ENCODE results near the gene SLC6A12. TPM values are rescaled to one million over a fixed set of nuclear protein-coding genes. Genes with fewer than 3 reads are reported as not detected.

SLC6A12 gene
- total RNA-seq, 2 experiments from 2014 or later = not detected

- no peak for TF ChIP-seq CTCF (IDR thresholded peaks at IDR 0.05)
- intact Hi-C loops (cut with micrococcal nuclease) = no loop called here
- no peak for ATAC-seq
- H3K36me3 Mint-ChIP-seq (ENCODE audit: low read depth) = no peaks in the 10 kb centered on the region
- ChIA-PET POLR2A (interaction anchor here (0.6 kb wide), 1 partner anchor 130 kb away, joined by 3 read pairs; no protein-coding TSS in a partner anchor), CTCF (no interaction called here)
- DNase-seq = no peak
- H3K27me3 Mint-ChIP-seq = peaks cover 3% of the 10 kb centered on the region
- H3K9me3 Mint-ChIP-seq = no peaks in the 10 kb centered on the region
- H3K27ac Mint-ChIP-seq = no peak overlapping the region
- peaks cover 4% of the 10 kb centered on the region for H3K4me1 Mint-ChIP-seq (ENCODE audit: low read depth)
- H3K4me3 Mint-ChIP-seq = no peak overlapping the region
Measured at GRCh38 chr12:175250-175649, 38.7 kb downstream of the SLC6A12 start.

- POLR2A ChIA-PET = no interaction called here
- DNase-seq (no peak), ATAC-seq (no peak)
- no peak overlapping the region for H3K4me3 Mint-ChIP-seq
- H3K9me3 Mint-ChIP-seq = no peaks in the 10 kb centered on the region
- H3K4me1 Mint-ChIP-seq (ENCODE audit: low read depth) = peaks cover 2% of the 10 kb centered on the region
- no peaks in the 10 kb centered on the region for H3K36me3 Mint-ChIP-seq (ENCODE audit: low read depth)
- no peaks in the 10 kb centered on the region for H3K27me3 Mint-ChIP-seq
- no peak for TF ChIP-seq CTCF (IDR thresholded peaks at IDR 0.05)
- intact Hi-C loops (cut with micrococcal nuclease) = no loop called here
- CTCF ChIA-PET = no interaction called here
- no peak overlapping the region for H3K27ac Mint-ChIP-seq
Measured at GRCh38 chr12:174596-174995, 39.4 kb downstream of the SLC6A12 start.

DNA sequence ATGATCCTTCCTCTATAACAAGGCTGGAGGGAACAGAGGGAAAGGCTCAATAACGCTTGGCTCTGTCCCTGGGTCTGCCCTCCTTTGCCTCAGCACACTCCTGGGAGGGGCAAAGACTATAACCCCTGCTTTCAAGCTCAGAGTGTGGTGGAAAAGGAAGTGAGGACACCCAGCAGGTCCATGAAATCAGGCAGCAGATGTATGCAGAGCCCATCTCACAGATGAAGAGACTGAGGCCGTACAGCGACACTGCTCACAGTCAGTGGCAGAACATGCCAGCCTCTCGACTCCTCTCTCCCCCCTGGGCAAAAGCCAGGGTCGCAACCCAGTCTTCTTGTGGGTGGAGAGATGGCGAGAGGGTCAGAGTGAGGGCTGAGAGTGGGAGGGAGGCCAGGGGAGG, 39.8 kb downstream of the SLC6A12 start:
- H3K9me3 Mint-ChIP-seq = no peaks in the 10 kb centered on the region
- no peak for TF ChIP-seq CTCF (IDR thresholded peaks at IDR 0.05)
- no peaks in the 10 kb centered on the region for H3K27me3 Mint-ChIP-seq
- intact Hi-C loops (cut with micrococcal nuclease) = no loop called here
- DNase-seq (no peak), ATAC-seq (no peak)
- H3K36me3 Mint-ChIP-seq (ENCODE audit: low read depth) = no peaks in the 10 kb centered on the region
- H3K4me3 Mint-ChIP-seq = no peak overlapping the region
- ChIA-PET POLR2A (no interaction called here), CTCF (no interaction called here)
- H3K27ac Mint-ChIP-seq = no peak overlapping the region
- H3K4me1 Mint-ChIP-seq (ENCODE audit: low read depth) = peaks cover 7% of the 10 kb centered on the region

DNA sequence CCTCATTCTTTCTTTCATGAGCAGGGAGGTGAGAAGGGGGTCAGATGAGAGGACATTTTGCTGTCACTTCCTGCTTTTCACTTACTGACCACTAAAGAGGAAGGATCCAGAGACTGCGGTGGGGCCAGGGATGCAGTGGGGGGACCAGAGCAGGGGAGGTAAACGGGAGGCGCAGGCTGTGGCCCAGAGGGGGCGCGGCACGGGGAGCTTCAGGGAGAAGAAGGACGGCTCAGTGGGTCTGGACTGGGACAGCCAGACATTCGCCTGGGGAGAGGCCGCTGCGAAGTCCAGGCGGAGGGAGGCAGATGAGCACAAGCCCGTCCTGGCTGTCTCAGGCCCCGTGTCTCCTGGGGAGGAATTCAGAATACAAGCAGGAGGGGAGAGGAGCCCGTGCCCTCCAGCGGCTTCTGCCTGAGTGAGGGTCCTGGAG, 41.2 kb downstream of the SLC6A12 start:
- ATAC-seq (no peak), DNase-seq (no peak)
- TF ChIP-seq CTCF (IDR thresholded peaks at IDR 0.05) = no peak
- ChIA-PET POLR2A (no interaction called here), CTCF (no interaction called here)
- Mint-ChIP-seq H3K36me3 (ENCODE audit: low read depth) (no peaks in the 10 kb centered on the region), H3K27me3 (no peaks in the 10 kb centered on the region), H3K4me3 (no peak overlapping the region), H3K9me3 (no peaks in the 10 kb centered on the region), H3K27ac (no peak overlapping the region), H3K4me1 (ENCODE audit: low read depth) (peaks cover 14% of the 10 kb centered on the region)
- intact Hi-C loops (cut with micrococcal nuclease) = no loop called here

DNA sequence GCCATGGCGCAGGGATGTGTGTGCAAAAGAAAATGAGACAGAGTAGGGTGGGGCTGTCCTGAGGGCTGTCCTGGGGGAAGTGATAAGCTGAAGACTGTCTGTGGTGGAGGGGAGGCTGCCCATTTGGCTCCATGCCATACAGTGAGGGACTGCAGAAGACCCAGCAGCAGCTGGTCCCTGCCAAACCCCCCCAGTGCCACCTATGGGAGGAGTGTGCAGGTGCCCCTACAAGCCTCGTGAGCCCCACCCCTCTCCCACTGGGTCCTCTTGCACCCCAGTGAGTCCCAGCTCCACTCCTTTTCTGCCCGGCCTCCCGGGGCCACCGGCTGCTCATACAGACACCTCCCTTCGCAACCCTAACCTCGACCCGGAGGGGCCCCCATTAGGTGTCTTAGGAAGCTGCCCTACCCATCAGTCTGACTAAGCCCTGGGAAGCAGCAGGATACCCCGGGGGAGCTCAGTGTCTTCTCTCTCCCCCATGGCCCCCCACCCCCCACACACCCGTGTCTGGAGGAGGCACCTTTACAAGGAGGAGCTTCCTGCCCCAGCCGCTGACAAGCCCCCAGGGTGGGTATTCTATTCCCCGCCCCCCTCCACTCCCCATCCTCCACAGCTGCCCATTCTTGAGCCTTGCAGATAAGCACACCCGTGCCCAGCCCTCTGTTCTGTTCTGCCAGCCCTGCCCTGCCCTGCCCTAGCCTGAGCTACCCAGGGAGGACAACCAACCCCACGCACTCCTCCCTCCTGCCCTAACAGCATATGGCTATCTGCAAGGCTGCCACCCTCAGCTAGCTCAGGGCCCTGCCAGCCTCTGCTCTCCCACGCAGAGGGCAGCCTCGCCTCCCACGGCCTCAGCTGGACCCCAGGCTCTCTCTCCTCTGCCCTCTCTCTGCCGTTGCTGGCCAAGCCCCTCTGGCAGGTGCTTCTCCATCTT, 41.9 kb downstream of the SLC6A12 start:
- ChIA-PET POLR2A (no interaction called here), CTCF (interaction anchor here (1.3 kb wide), 1 partner anchor 48 kb away, joined by 4 read pairs; no protein-coding TSS in a partner anchor)
- Mint-ChIP-seq H3K4me3 (no peak overlapping the region), H3K36me3 (ENCODE audit: low read depth) (no peaks in the 10 kb centered on the region), H3K9me3 (no peaks in the 10 kb centered on the region), H3K4me1 (ENCODE audit: low read depth) (peaks cover 14% of the 10 kb centered on the region), H3K27me3 (no peaks in the 10 kb centered on the region), H3K27ac (no peak overlapping the region)
- ATAC-seq = no peak
- intact Hi-C loops (cut with micrococcal nuclease) = no loop called here
- no peak for TF ChIP-seq CTCF (IDR thresholded peaks at IDR 0.05)
- no peak for DNase-seq

Measured in activated CD8-positive, alpha-beta T cell treated with anti-CD3 and anti-CD28 coated beads for 36 hours (primary cell).